HG03520 (cell line): ENCODE data around the gene TUBGCP3.

ENCODE experiments used
- ATAC-seq: cut with Tn5 transposase; IDR thresholded peaks from one replicate; pipeline ENCODE4 v1.9.1; 2021; ENCODE audit warnings: mild to moderate bottlenecking, moderate library complexity; ENCODE audit not compliant: unreplicated experiment

Gene TUBGCP3

GRCh38 chr13:112455476-112456059, 132.4 kb downstream of the TUBGCP3 start:
- no peak for ATAC-seq

- ATAC-seq = no peak
These were observed 133.2 kb downstream of the TUBGCP3 start for GRCh38 chr13:112454648-112455334.

GRCh38 chr13:112453874-112454647, 133.9 kb downstream of the TUBGCP3 start:
- no peak for ATAC-seq

DNA sequence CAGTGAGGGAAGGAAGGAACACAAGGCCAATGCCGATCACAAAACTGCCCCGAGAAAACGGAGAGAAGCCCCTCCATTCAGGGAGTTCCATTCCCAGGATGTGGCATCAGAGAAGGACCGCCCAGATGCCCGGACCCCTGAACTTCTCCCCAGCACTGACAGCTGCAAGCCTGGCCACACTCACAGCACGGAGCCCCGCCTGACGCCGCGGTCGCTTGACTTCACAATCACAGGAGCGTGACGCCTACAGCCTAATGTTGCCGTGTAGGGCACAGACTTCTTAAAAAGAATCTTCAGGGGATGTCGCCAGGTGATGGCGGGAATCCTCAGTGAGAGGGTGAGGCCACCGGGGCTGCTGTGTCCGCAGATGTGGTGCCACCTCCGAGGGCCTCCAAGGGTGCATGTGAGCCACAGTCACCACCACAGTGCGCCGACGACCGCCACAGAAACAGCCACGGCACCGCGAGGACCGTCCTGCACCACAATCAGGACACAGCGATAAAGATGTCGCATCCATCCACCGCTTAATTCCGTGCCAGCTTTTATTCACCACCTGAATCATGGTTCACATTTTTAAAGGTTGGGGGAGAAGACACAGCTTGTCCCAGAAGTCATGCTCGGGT, 134.6 kb downstream of the TUBGCP3 start:
- no peak for ATAC-seq

- ATAC-seq = no peak
These were observed 135.4 kb downstream of the TUBGCP3 start for GRCh38 chr13:112452380-112453206.

- no peak for ATAC-seq
These were observed 136.2 kb downstream of the TUBGCP3 start for GRCh38 chr13:112451512-112452379.

GRCh38 chr13:112450904-112451240, 137.1 kb downstream of the TUBGCP3 start:
- no peak for ATAC-seq

DNA sequence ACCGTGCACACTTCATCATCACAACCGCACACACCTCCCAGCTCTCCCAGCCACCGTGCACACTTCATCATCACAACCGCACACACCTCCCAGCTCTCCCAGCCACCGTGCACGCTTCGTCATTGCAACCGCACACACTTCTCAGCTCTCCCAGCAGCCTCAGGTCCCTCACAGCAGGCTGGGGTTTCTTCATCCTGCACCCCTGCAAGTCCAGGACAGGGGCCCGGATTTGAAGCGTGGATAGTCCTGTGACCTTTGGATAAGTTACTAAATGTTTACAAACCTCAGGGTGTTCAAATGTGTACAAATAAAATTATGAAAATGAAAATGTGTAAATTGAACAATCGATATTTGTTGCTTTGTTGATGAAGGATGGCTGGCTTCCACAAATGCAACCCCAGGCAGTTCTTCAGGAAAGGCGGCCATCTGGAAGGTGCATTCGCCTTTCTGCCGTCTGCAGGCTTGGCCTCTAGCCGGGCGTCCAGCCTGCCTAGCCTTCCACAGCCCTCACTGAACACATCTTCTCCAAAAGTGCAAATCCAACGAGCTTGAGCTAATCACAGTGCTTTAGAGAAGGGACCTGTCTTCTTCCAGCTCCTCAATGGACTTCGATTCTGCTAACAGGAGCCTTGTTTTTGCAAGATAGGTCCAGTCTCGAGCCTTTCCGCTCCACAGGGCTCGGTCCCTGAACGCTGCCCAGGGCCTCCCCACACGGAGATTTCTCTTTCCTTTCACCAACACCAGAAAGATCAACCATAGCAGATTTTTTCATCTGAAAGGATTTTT, 137.6 kb downstream of the TUBGCP3 start:
- no peak for ATAC-seq

GRCh38 chr13:112449545-112449930, 138.4 kb downstream of the TUBGCP3 start:
- no peak for ATAC-seq

GRCh38 chr13:112448621-112449544, 139.1 kb downstream of the TUBGCP3 start:
- ATAC-seq = no peak

DNA sequence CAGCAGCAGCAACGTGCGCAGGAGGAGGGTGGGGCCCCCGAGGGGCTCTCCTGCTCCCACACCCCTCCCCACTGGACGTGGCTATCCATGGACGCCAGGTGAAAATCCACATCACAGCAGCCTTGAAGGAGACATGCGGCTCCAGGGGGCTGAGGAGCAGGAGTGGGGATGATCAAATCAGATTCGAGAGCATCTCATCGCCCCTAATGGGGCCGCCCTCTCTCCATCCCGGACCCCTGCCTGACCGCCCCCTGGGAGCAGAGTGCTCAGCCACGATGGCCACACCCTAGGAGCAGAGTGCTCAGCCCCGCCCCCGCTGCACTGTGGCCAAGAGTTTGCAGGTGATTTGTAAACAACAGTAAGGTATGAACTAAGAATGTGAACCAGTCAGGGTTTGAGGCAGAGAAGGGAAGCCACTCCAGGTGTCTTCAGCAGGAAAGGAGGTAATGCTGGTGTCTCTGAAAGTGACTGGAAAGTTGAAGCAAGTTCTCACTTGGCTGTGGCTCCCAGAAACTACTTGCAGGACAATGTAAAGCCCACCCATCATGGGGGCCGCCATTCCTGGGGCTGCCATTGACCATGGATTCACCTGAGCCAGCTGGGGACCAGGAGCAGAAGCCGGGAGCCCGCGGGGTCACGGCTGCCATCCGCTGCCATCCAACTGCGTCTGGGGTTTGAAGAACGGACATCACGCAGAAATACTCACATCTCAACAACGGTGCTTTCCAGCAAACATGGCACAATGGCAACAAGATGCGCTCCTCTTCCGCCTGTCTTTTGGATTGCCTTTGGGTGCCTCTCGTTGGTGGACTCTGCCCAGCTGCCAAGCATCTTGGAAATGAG, 140.0 kb downstream of the TUBGCP3 start:
- ATAC-seq = no peak

DNA sequence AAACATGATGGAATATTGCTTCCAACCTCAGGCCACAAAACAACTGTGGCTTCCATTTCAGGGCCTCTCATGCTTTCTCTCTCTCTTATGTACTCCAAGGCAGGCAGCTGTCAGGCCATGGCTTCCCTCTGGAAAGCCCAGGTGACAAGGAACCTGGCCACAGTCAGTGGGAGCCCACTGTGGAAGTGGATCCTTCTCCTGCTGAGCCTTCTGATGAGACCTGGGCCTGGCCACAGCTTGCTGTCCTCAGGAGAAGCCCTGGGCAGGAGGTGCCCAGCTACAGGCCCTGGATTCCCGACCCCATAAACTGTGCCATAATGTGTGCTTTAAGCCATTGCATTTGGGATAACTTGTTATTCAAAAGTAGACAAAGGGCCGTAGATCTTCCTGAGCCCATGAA, 140.6 kb downstream of the TUBGCP3 start:
- ATAC-seq = no peak

- no peak for ATAC-seq
These were observed 141.1 kb downstream of the TUBGCP3 start for GRCh38 chr13:112446867-112447266.

DNA sequence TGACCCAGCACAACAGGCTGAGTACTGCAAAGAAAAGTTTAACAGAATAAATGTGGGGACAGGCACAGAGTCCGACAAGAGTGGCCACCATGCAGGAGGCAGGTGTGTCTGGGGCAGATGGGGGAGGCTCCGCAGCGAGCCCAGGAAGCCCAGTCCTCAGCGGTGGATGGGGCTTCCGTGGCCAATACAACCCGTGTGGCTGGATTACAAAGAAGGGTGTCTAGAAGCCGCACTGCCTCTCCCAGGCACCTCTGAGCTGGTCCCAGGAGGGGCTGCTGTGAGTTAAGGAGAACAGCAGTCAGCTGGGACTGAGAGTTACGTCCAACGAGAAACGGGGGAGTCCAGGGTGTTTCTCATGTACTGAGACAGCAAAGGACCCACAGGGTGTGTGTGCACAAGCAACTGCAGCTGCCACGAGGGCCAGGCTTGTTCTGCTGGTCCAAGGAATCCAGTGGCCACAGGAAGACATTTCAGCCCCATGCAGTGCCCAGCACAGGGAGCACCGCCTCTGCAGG, 141.5 kb downstream of the TUBGCP3 start:
- no peak for ATAC-seq

DNA sequence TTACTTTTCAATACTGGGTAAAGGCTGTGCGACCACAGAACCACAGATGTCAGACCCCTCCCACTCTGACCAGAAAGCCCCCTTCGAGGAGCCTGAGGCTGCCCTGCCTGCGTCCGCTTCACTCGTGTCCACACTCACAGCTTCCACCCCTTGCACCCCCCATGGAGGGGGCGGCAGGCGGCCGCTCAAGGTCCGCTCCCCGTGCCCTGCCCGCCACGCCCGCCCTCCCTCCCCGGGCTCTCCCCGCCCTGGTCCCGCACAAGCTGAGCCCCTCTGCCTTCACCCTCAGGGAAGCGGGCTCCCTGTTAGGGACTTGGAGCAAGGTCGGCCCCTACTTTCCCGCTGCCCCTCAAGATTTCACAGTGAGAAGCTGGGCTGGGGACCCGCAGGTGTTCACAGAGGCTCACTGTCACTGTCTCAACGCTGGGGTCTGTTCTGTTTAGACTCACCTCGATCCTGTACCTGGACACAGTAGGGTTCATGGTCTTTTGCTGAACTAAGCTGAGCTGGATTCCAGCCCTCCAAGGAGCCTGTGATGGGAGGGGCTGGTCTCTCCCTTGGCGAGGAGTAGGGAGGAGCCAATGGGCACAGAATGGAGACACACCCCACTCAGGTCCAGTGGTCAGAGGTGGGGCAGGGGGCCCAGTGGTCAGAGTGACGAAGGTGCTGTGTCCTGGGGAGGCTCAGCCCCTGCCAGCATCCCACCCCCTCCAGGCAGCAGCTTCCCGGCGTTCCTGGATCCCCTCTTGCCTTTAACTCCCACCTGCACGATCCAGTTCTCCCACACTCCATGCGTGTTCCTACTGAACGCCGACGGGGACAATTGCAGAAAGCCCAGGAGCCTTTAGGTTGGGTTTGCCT, 142.3 kb downstream of the TUBGCP3 start:
- ATAC-seq = no peak
